OCI-LY3 (cell line): ENCODE data around the gene CNTN6.

Source experiments
- H2AFZ ChIP-seq: fragments of 200-600, 300-600 bp; shearing (Covaris generic); 2 replicates; pipeline ENCODE4 v1.6.0; 2014; ENCODE audit warnings: antibody characterized with exemption, low read depth, low read length
- H3K27ac ChIP-seq: fragments of 200-600, 300-600 bp; sonication (generic); 2 replicates; pipeline ENCODE4 v1.5.1; 2014; ENCODE audit warnings: mild to moderate bottlenecking, low read length, moderate library complexity, mixed read lengths
- H3K27me3 ChIP-seq: fragments of 200-600, 300-600 bp; sonication (generic); 2 replicates; pipeline ENCODE4 v1.6.1; 2014; ENCODE audit warnings: low read depth, low read length, mixed read lengths
- H3K36me3 ChIP-seq: fragments of 200-600, 300-600 bp; sonication (generic); replicated peaks from 2 replicates; pipeline ENCODE3; 2014; ENCODE audit warnings: low read depth, low read length, mixed read lengths
- H3K4me1 ChIP-seq: fragments of 300-600, 200-600 bp; sonication (generic); 2 replicates; pipeline ENCODE4 v1.6.1; 2014; ENCODE audit warnings: low read length, mixed read lengths
- H3K4me2 ChIP-seq: fragments of 200-600, 300-600 bp; sonication (generic); 2 replicates; pipeline ENCODE4 v1.6.1; 2014; ENCODE audit warnings: low read length, mixed read lengths
- H3K4me3 ChIP-seq: fragments of 300-600, 200-600 bp; sonication (generic); 2 replicates; pipeline ENCODE4 v1.5.1; 2014; ENCODE audit warnings: antibody characterized with exemption, mild to moderate bottlenecking, low read length, moderate library complexity
- H3K79me2 ChIP-seq: fragments of 300-600, 200-600 bp; shearing (Covaris generic); 2 replicates; pipeline ENCODE4 v1.6.1; 2014; ENCODE audit warnings: mild to moderate bottlenecking, low read length, mixed read lengths
- H3K9ac ChIP-seq: fragments of 300-600, 200-600 bp; shearing (Covaris generic); 2 replicates; pipeline ENCODE4 v1.6.0; 2014; ENCODE audit warnings: mild to moderate bottlenecking, low read length, moderate library complexity
- H3K9me3 ChIP-seq: fragments of 200-600, 300-600 bp; shearing (Covaris generic); 2 replicates; pipeline ENCODE4 v1.6.1; 2014; ENCODE audit warnings: low read length, mixed read lengths; ENCODE audit not compliant: insufficient read depth
- H4K20me1 ChIP-seq: fragments of 200-600, 300-600 bp; sonication (generic); 2 replicates; pipeline ENCODE4 v1.6.1; 2016; ENCODE audit warnings: low read length, mixed read lengths; ENCODE audit not compliant: insufficient read depth
- CTCF ChIP-seq: fragments of 200-600, 300-600 bp; sonication (generic); IDR thresholded peaks from 2 replicates; pipeline ENCODE4 v1.5.1; 2014; ENCODE audit warnings: antibody characterized with exemption, low read length, low read depth
- EZH2phosphoT487 ChIP-seq: fragments of 200-600 bp; shearing (Covaris generic); IDR thresholded peaks from 2 replicates; pipeline ENCODE4 v1.6.1; 2018; ENCODE audit warnings: antibody characterized with exemption, mixed run types, low read depth

The CNTN6 gene

GRCh38 chr3:1421577-1421976, 328.8 kb downstream of the CNTN6 start:
- Histone ChIP-seq H3K9me3 (no peaks in the 10 kb centered on the region; the same call in 1 of the 2 replicates), H3K79me2 (no peaks in the 10 kb centered on the region), H2AFZ (no peak overlapping the region), H3K27me3 (no peaks in the 10 kb centered on the region), H3K36me3 (peaks cover 8% of the 10 kb centered on the region), H3K4me2 (peak overlapping the region; percentile 42), H3K9ac (no peak overlapping the region), H3K27ac (no peak overlapping the region), H4K20me1 (no peaks in the 10 kb centered on the region), H3K4me3 (no peak overlapping the region), H3K4me1 (peaks cover 34% of the 10 kb centered on the region)
- TF ChIP-seq CTCF: no peak
- TF ChIP-seq EZH2phosphoT487: no peak

GRCh38 chr3:1423566-1424089, 330.8 kb downstream of the CNTN6 start:
- H3K4me1 ChIP-seq: peaks cover 34% of the 10 kb centered on the region
- H3K36me3 ChIP-seq: no peaks in the 10 kb centered on the region
- no peaks in the 10 kb centered on the region for H3K27me3 ChIP-seq
- no peaks in the 10 kb centered on the region for H4K20me1 ChIP-seq
- H3K79me2 ChIP-seq: no peaks in the 10 kb centered on the region
- H3K9ac ChIP-seq: no peak overlapping the region
- H3K4me2 ChIP-seq: 0 out of 2 replicates have a peak overlapping the region, but pooled peaks have one; percentile 4
- H3K9me3 ChIP-seq: no peaks in the 10 kb centered on the region
- TF ChIP-seq CTCF (no peak), EZH2phosphoT487 (no peak)
- H2AFZ ChIP-seq: no peak overlapping the region
- H3K27ac ChIP-seq: no peak overlapping the region
- H3K4me3 ChIP-seq: no peak overlapping the region

- Histone ChIP-seq H3K4me3 (no peak overlapping the region), H3K4me1 (peaks cover 11% of the 10 kb centered on the region), H2AFZ (no peak overlapping the region; the same call in 1 of the 2 replicates), H3K27ac (no peak overlapping the region), H3K9ac (no peak overlapping the region), H3K27me3 (no peaks in the 10 kb centered on the region), H4K20me1 (no peaks in the 10 kb centered on the region), H3K4me2 (no peak overlapping the region), H3K36me3 (no peaks in the 10 kb centered on the region), H3K79me2 (no peaks in the 10 kb centered on the region), H3K9me3 (no peaks in the 10 kb centered on the region)
- no peak for TF ChIP-seq EZH2phosphoT487
- TF ChIP-seq CTCF: peak; percentile 61
These were observed 346.6 kb downstream of the CNTN6 start for GRCh38 chr3:1439395-1439794.

- Histone ChIP-seq H3K27me3 (no peaks in the 10 kb centered on the region), H3K4me3 (no peak overlapping the region), H3K9ac (no peak overlapping the region), H2AFZ (no peak overlapping the region), H3K36me3 (no peaks in the 10 kb centered on the region), H3K9me3 (no peaks in the 10 kb centered on the region), H3K4me1 (peaks cover 11% of the 10 kb centered on the region), H3K4me2 (peak overlapping the region; percentile 25), H3K79me2 (no peaks in the 10 kb centered on the region), H4K20me1 (no peaks in the 10 kb centered on the region), H3K27ac (0 out of 2 replicates have a peak overlapping the region, but pooled peaks have one; percentile 13)
- TF ChIP-seq CTCF (no peak), EZH2phosphoT487 (no peak)
These were observed 349.4 kb downstream of the CNTN6 start for GRCh38 chr3:1442271-1442670.
